Measurements from ENCODE around the gene LIMS2.
A peak's percentile ranks its signal among the peaks of the same experiment; 100 is the strongest.

LIMS2 gene

DNA sequence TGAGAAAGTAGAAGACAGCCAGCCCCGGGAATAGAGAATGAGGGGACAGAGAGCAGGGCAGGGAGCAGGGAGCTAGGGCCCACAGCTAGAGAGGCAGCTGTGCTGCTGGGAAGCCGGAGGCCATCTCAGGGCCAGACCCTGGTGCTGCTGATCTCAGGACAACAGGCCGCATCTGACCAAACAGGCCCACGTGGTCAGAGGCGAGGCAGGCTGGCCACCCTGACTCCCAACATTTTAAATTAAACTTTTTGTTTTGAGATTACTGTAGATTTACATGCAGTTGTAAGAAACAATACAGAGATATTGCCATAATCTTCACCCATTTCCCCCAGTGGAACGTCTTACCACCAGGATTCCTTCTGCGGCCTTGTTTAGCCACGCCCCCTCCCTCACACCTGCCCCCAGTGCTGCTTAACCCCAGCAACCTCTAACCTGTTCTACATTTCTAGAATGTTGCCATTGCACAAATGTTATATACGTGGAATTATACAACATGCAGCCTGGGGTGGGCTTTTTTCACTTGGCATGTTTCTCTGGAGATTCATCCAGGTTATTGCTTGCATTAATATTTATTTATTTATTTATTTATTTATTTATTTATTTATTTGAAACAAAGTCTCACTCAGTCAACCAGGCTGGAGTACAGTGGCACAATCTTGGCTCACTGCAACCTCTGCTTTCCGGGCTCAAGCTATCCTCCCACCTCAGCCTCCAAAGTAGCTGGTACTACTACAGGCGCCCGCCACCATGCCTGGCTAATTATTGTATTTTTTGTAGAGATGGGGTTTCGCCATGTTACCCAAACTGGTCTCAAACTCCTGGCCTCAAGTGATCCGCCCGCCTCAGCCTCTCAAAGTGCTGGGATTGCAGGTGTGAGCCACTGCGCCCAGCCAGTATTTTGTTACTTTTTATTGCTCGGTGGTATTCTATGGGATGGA, 78.0 kb downstream of the LIMS2 start:
- DNase-seq = no peak

DNA sequence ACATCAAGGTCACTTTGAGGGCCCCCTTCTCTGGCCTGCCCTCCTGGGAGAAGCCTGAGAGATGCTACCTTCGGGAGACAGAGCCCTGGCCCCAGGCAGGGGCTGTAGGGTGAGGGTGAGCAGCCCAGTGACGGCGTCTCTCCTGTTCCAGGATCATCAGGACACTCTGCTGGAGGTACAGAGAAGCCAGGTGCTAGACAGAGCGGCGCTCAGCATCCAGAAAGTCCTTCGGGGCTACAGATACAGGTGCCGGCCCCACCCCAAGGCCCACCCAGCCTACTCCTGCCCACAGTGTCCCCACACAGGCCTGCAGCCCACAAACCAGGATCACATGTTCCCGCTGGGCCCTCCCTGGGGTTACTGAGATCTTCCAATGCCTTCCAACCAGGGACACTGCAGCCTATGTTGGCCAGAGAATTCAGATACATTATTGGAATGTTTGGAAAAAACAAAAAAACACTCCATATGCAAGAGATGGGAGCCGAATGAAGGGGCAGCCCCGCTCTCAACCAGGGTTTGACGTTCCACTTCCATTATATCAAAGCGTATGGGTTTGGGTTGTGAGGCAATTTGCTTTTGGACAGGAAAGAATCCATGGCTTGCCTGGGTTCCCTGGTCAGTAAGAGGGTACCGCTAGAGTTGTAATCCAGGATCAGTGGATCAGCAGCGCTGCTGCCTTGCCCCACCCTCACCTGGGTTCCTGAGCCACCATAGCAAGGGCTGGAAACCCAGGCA, 78.9 kb downstream of the LIMS2 start:
- no peak for DNase-seq

DNA sequence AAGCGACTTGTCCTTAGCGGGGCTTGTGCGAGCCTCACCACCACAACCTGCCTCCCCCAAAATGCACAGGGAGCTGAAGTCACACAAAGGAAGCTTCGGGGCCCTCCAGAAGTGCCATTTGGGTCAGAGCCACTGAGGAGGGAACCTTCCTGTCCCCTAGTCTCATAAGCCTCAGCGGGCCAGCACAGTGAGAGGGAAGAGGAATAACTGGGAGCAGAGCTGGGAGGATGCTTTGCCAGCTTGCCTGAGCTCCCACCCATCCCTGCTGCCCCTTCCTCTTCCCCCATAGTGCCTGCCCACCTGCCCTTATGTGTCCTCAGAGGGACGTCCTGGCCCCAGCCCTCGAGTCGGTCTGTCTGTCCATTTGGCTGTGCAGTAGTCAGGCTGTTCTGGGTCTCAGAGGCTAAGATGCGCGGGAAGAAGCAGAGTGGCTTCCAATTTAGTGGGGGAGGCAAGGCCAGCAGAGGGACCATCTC, 81.2 kb downstream of the LIMS2 start:
- DNase-seq = no peak

DNA sequence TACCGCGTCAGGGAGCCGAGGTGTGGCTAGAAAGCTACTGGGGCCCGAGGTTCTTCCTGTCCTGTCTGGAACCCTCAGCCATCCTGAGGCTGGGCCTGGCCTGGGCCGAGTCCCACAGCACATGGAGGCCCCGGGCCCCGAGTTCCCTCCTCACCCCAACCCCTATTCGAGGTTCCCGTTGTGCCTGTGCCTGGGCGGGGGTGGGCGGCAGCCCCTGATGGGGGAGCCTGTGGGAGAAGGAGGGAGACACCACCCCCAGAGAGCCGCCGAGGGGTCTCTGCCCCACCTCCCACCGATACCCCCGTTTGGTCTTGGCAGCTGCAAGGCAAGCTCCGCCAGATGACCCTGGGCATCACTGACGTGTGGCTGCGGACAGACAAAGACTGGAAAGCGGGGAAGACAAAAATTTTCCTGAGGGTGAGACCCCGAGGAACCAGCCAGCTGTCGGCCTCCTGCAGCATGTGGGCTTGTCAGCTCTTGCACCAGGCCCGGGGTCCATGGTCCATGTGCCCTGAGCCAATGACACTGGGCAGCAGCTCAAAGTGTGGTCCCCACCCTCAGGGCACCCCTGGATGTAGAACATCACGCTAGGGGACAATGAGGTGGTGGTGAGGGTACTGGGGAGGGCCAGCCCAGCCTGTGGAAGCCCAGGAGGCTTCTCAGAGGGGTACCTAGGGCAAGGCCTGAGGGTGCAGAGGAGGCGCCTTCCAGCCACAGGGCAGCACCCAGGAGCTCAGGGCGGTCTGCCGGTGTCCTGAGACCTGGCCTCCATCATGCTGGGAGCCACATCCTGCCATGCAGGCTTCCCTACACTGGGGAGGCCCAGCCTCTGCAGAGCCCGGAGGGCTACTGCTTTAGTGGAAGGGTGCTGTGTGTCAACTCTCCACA, 81.9 kb downstream of the LIMS2 start:
- DNase-seq = no peak

DNA sequence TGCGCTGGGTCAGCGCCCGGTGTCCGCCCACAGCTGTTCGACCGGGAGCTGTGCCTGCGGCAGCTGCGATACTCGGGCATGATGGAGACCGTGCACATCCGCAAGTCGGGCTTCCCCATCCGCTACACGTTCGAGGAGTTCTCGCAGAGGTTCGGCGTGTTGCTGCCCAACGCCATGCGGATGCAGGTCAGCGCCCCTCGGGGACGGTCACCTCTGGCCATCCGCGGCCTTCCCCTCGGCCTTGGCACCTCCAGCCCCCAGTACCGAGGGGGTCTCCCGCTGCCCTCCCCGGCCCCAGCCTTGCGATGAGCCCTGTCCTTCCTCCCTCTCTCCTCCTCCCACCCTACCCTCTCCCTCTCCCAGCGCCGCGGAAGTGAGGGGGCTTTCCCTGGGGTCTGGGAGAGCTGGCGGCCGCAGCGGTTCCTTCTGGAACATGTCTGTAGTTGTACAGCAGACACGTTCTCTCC, 82.5 kb downstream of the LIMS2 start:
- no peak for DNase-seq

DNA sequence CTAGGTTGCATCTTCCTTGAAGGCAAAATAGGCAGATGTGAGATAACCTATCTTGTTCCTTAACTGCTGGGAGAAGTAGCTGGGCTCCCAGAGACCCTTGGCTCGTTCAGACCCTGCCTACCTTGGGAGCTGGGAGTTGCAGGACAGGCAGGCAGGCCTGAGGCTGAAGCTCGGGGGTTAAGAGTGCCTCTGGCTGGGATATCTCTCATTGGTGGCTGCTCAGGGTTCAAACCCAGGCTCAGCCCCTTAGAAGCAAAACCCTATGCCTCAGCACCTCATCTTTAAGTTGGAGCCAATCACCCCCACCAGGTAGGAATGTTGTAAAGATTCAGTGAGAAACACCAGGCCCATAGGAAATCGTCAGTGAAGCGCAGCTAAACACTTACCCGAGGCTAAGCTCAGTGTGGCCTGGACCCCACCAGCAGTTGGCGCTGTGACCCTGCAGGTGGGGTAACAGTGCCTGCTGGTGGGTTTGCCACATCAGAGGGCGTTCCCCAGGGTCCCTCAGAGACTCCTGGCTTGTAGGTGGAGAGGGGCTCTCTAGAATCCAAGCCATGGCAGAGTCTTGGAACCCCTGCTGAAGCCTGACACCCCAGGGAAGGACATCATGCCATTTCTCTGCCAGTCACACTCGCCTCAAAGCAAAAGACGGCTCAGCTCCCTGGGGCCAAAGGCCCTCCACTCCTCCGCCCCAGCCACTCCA, 84.0 kb downstream of the LIMS2 start:
- peak; percentile 45 for DNase-seq

- DNase-seq = no peak
These were observed 84.7 kb downstream of the LIMS2 start for GRCh38 chr2:127590386-127591190.

DNA sequence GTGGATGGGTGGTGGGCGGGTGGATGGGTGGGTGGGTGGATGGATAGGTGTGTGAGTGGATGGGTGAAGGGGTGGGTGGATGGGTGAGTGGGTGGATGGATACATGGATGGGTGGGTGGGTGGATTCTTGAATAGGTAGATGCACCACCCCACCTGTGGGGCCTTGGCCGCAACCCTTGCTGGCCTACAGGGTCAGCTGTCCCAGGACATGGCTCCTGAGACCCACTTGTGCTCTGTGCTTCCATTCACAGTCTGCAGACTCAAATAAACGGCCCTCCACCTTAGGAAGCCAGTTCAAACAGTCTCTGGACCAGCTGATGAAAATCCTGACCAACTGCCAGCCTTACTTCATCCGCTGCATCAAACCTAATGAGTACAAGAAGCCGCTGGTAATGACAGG, 85.5 kb downstream of the LIMS2 start:
- no peak for DNase-seq

- no peak for DNase-seq
These were observed 86.0 kb downstream of the LIMS2 start for GRCh38 chr2:127589358-127589757.

Data from NCI-H2171 (cell line).